Measurements from ENCODE around the gene RNF2.

The RNF2 gene

DNA sequence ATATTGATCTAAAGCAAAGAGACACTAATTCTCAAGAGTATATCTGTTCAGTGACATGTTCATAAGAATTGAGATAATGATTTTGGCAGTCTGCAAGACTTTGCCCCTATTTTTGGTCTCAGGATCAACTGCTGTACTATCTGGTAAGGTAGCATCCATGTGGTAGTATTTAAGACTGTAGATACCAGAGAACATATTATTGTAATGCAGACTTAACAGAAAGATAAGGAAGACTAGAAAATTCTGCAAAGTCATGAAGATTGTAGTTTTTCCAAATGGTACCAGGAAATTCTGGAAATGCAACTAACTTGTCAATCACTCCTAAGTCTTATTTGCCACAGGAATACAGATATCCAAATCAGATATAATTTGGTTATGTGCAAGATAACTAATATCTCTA, 35.1 kb downstream of the RNF2 start:
- no peak for DNase-seq (ENCODE audit: low read depth, low spot score)
- TF ChIP-seq, protein P1, sequence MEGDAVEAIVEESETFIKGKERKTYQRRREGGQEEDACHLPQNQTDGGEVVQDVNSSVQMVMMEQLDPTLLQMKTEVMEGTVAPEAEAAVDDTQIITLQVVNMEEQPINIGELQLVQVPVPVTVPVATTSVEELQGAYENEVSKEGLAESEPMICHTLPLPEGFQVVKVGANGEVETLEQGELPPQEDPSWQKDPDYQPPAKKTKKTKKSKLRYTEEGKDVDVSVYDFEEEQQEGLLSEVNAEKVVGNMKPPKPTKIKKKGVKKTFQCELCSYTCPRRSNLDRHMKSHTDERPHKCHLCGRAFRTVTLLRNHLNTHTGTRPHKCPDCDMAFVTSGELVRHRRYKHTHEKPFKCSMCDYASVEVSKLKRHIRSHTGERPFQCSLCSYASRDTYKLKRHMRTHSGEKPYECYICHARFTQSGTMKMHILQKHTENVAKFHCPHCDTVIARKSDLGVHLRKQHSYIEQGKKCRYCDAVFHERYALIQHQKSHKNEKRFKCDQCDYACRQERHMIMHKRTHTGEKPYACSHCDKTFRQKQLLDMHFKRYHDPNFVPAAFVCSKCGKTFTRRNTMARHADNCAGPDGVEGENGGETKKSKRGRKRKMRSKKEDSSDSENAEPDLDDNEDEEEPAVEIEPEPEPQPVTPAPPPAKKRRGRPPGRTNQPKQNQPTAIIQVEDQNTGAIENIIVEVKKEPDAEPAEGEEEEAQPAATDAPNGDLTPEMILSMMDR (IDR thresholded peaks at IDR 0.05; ENCODE audit: low read depth, low read length) = no peak
- no peak overlapping the region for H3K4me3 ChIP-seq (ENCODE audit: low read depth, low read length)
- in situ Hi-C loops (cut with HindIII; ENCODE audit: low sequenced_read_pairs) = no loop called here

DNA sequence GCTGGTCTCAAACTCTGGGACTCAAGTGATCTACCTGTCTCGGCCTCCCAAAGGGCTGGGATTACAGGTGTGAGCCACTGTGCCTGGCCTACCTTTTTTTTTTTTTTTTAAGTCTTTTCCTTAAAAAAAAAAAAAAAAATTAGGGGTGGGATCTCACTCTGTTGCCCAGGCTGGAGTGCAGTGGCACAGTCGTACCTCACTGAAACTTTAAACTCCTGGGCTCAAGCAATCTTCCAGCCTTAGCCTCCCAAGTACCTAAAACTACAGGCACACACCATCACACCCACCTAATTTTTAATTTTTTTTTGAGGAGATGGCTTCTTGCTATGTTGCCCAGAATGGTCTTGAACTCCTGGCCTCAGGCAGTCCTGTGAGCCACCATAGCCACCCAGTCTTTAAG, 38.5 kb downstream of the RNF2 start:
- TF ChIP-seq, protein P1 (IDR thresholded peaks at IDR 0.05; ENCODE audit: low read depth, low read length) = no peak
- DNase-seq (ENCODE audit: low read depth, low spot score) = no peak
- in situ Hi-C loops (cut with HindIII; ENCODE audit: low sequenced_read_pairs) = no loop called here
- H3K4me3 ChIP-seq (ENCODE audit: low read depth, low read length) = no peak overlapping the region

DNA sequence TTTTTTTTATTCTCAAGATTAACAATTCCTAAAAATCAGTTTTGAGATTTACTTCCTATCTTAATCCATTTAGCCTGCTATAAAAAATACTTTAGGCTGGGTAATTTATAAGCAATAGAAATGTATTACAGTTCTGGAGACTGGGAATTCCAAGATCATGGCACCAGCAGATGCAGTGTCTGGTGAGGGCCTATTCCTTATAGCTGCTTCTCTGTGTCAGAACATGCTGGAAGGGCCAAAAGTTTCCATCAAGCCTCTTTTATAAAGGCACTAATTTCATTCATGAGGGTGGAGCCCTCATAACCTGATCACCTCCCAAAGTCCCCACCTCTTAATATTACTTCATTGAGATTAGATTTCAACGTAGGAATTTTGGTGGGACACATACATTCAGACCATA, 41.7 kb downstream of the RNF2 start:
- in situ Hi-C loops (cut with HindIII; ENCODE audit: low sequenced_read_pairs) = no loop called here
- TF ChIP-seq, protein P1 (IDR thresholded peaks at IDR 0.05; ENCODE audit: low read depth, low read length) = no peak
- no peak for DNase-seq (ENCODE audit: low read depth, low spot score)
- no peak overlapping the region for H3K4me3 ChIP-seq (ENCODE audit: low read depth, low read length)

DNA sequence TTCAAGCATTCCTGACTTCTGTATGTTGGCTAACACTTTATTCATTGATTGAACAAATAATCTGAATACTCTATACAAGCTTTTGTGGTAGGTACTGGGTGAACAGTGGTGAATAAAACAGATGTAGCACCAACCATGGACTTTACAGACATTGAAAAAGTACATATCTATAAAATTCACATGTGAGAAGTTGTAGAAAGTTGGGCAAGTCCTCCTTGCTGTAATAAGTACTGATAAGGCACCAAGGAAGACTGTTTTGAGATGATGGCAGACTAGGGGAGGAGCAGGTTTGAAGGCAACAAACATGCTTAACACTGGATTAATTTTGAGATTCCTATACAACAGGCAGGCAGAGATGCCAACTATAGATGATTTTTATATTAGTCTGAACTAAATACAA, 42.4 kb downstream of the RNF2 start:
- no peak overlapping the region for H3K4me3 ChIP-seq (ENCODE audit: low read depth, low read length)
- TF ChIP-seq, protein P1 (IDR thresholded peaks at IDR 0.05; ENCODE audit: low read depth, low read length) = no peak
- in situ Hi-C loops (cut with HindIII; ENCODE audit: low sequenced_read_pairs) = no loop called here
- no peak for DNase-seq (ENCODE audit: low read depth, low spot score)

DNA sequence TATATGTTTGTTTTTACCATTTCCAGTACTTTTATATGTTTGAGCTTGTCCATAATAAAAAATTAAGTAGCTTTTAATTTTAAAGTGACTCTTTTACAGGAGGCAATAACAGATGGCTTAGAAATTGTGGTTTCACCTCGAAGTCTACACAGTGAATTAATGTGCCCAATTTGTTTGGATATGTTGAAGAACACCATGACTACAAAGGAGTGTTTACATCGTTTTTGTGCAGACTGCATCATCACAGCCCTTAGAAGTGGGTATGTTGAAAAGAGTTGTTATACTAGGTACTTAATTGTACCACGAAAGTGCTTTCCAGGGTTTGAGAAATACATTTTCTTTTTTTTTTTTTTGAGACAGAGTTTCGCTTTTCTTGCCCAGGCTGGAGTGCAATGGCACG, 46.1 kb downstream of the RNF2 start:
- H3K4me3 ChIP-seq (ENCODE audit: low read depth, low read length) = no peak overlapping the region
- in situ Hi-C loops (cut with HindIII; ENCODE audit: low sequenced_read_pairs) = no loop called here
- TF ChIP-seq, protein P1 (IDR thresholded peaks at IDR 0.05; ENCODE audit: low read depth, low read length) = no peak
- no peak for DNase-seq (ENCODE audit: low read depth, low spot score)

DNA sequence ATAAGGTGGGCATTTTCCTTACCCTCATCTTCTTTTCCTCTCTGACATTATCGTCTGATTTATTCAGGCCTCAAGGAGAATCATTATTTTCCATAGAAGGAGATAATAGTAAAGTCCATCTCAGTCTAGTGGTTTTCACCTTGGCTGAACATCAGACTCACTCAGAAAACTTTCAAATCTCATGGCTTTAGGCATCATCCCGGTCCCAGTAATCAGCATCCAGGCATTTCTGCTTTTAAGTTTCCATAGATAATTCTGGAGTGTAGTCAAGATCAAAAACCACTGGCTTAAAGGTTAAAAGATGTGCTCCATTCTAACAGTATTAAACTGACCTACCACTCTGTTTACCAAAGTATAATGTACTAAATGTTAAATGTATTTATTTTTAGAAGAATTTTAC, 49.4 kb downstream of the RNF2 start:
- no peak overlapping the region for H3K4me3 ChIP-seq (ENCODE audit: low read depth, low read length)
- DNase-seq (ENCODE audit: low read depth, low spot score) = no peak
- in situ Hi-C loops (cut with HindIII; ENCODE audit: low sequenced_read_pairs) = no loop called here
- TF ChIP-seq, protein P1 (IDR thresholded peaks at IDR 0.05; ENCODE audit: low read depth, low read length) = no peak

DNA sequence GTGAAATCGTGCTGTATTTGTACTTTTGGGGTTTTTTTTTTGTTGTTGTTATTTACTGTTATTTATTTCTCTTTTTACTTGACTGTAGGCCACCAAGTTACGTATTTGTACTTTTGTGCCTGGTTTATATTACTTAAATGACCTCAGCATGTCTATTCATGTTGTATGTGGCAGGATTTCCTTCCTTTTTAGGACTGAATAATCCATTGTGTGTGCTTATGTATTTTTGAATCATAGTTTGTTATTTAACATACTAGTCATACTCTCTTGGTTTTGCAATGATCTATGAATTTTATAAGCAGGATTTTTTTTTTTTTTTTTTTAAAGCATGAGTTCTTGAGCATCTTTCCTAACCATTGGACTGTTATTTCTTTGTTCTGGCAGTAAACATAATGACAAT, 51.2 kb downstream of the RNF2 start:
- TF ChIP-seq, protein P1 (IDR thresholded peaks at IDR 0.05; ENCODE audit: low read depth, low read length) = no peak
- no peak for DNase-seq (ENCODE audit: low read depth, low spot score)
- in situ Hi-C loops (cut with HindIII; ENCODE audit: low sequenced_read_pairs) = no loop called here
- H3K4me3 ChIP-seq (ENCODE audit: low read depth, low read length) = no peak overlapping the region

All from astrocyte of the spinal cord (primary cell).